ENCODE results near the gene MANBA.

Gene MANBA

DNA sequence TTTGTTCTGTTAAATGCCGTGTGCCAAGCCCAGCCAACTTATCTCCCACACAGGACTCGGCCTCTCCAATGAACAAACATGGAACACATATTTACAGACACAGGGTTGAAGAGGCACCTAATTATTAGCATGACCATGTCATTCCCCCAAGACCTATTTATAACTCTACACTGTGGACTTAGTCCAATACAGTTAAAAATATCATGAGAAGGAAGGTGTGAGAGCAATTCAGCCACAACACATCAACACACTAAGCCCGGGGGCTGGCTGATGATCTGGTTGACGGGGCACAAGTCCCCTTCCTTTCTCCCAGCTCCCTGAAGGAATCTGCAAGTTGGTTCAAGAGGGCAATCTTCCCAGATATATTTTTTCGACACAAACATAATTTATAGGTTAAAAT is 28.1 kb downstream of the MANBA start:
- TF ChIP-seq SIN3A (IDR thresholded peaks at IDR 0.05; ENCODE audit: borderline replicate concordance, insufficient read depth, low read length) (no peak), FOXP2 (optimal IDR thresholded peaks at IDR 0.05; ENCODE audit: borderline replicate concordance, extremely low read depth, extremely low read length, insufficient read depth) (no peak), POLR2AphosphoS5 (IDR thresholded peaks at IDR 0.05; ENCODE audit: low read depth, low read length) (no peak), TAF1 (IDR thresholded peaks at IDR 0.05; ENCODE audit: borderline replicate concordance, insufficient read depth, low read length) (no peak)

DNA sequence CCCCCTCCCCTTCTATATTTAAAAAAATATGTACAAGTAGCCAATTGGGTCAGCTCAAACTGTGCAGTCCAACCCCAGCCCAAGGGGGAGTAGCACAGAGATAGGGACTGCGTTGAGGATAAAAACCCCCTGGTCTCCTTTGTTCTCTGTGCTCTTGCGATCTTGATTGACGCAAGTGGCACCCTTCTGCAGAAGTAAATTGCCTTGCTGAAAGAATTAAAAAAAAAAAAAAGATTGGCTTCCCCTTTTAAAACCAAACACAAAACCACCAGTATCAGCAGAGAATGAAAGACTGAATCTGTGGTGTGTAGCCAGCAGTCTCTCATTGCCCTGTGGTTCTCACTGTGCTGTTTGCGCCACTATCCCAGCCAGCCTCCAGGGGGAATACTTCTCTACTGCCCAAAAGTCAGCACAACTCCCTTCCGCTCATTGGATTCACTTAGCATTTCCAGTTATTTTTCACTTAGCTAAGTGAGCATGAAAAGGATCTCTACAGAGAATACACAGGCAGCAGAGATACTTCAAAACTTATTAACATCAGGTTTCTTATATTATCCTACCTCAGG is 29.7 kb downstream of the MANBA start:
- TF ChIP-seq SIN3A (IDR thresholded peaks at IDR 0.05; ENCODE audit: borderline replicate concordance, insufficient read depth, low read length) (no peak), FOXP2 (optimal IDR thresholded peaks at IDR 0.05; ENCODE audit: borderline replicate concordance, extremely low read depth, extremely low read length, insufficient read depth) (no peak)
- TF ChIP-seq, protein P1, sequence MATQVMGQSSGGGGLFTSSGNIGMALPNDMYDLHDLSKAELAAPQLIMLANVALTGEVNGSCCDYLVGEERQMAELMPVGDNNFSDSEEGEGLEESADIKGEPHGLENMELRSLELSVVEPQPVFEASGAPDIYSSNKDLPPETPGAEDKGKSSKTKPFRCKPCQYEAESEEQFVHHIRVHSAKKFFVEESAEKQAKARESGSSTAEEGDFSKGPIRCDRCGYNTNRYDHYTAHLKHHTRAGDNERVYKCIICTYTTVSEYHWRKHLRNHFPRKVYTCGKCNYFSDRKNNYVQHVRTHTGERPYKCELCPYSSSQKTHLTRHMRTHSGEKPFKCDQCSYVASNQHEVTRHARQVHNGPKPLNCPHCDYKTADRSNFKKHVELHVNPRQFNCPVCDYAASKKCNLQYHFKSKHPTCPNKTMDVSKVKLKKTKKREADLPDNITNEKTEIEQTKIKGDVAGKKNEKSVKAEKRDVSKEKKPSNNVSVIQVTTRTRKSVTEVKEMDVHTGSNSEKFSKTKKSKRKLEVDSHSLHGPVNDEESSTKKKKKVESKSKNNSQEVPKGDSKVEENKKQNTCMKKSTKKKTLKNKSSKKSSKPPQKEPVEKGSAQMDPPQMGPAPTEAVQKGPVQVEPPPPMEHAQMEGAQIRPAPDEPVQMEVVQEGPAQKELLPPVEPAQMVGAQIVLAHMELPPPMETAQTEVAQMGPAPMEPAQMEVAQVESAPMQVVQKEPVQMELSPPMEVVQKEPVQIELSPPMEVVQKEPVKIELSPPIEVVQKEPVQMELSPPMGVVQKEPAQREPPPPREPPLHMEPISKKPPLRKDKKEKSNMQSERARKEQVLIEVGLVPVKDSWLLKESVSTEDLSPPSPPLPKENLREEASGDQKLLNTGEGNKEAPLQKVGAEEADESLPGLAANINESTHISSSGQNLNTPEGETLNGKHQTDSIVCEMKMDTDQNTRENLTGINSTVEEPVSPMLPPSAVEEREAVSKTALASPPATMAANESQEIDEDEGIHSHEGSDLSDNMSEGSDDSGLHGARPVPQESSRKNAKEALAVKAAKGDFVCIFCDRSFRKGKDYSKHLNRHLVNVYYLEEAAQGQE (IDR thresholded peaks at IDR 0.05; ENCODE audit: insufficient read depth in 1 of 2, low read depth in 2 of 2, low read length in 2 of 2), result no peak

DNA sequence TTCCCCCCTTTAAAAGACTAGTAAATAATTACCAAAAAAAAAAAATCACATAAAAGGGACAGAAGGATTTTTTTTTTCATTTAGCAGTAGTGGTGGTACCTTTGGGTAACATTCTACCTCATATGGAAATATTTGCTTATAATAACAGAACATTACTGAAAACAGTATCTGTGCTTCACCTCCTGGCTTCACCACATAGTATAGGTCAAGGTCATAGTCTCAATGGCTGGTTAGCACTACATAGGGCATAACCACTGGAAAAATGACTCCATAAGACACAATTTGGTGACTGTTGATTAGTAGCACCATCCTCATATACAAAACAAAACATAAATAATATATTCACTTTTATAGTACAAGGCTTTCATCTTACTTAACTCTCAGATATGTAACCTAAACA is 34.7 kb downstream of the MANBA start:
- no peak for TF ChIP-seq TAF1 (IDR thresholded peaks at IDR 0.05; ENCODE audit: borderline replicate concordance, insufficient read depth, low read length)
- no peak for TF ChIP-seq FOXP2 (optimal IDR thresholded peaks at IDR 0.05; ENCODE audit: borderline replicate concordance, extremely low read depth, extremely low read length, insufficient read depth)
- no peak for TF ChIP-seq SIN3A (IDR thresholded peaks at IDR 0.05; ENCODE audit: borderline replicate concordance, insufficient read depth, low read length)
- no peak for TF ChIP-seq POLR2AphosphoS5 (IDR thresholded peaks at IDR 0.05; ENCODE audit: low read depth, low read length)
- TF ChIP-seq, protein P1 (IDR thresholded peaks at IDR 0.05; ENCODE audit: insufficient read depth in 1 of 2, low read depth in 2 of 2, low read length in 2 of 2), result no peak

DNA sequence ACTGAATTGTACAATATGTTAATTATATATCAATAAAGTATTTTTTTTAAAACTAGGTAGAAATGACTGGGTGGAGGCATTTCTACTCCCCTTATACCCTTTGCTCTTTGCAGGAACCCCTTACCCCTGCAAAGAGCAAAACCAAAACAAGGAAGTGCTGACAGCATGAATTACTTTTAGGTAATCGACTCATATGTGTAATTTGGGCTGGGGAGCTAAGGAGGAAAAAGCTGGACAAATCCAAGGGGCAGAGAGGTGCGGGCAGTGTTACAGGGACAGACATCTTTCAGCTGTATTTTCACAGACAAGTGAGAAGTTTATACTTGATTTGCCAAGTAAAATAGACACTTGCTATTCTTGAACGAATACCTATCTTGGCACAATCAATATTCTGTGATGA is 35.5 kb downstream of the MANBA start:
- no peak for TF ChIP-seq SIN3A (IDR thresholded peaks at IDR 0.05; ENCODE audit: borderline replicate concordance, insufficient read depth, low read length)
- TF ChIP-seq FOXP2 (optimal IDR thresholded peaks at IDR 0.05; ENCODE audit: borderline replicate concordance, extremely low read depth, extremely low read length, insufficient read depth), result no peak
- TF ChIP-seq, protein P1 (IDR thresholded peaks at IDR 0.05; ENCODE audit: insufficient read depth in 1 of 2, low read depth in 2 of 2, low read length in 2 of 2), result no peak
- TF ChIP-seq TAF1 (IDR thresholded peaks at IDR 0.05; ENCODE audit: borderline replicate concordance, insufficient read depth, low read length), result no peak
- TF ChIP-seq POLR2AphosphoS5 (IDR thresholded peaks at IDR 0.05; ENCODE audit: low read depth, low read length), result no peak

DNA sequence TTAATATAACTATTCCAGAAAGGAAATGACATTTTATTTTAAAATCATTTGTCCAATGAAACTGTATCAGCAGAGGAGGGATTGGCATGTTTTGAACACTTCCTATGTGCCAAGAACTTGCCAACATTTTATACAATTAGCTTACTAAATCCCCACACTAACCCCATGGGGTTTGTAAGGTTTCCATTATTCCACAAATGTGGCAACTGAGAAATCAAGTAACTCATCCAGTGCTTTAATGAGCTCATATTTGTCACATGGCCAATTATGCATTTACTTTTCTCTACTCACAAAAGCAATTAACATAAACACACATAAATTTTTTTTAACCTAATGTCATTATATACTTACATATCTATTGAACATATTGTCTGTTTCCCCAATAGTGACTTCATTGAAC is 37.3 kb downstream of the MANBA start:
- TF ChIP-seq POLR2AphosphoS5 (IDR thresholded peaks at IDR 0.05; ENCODE audit: low read depth, low read length) (no peak), FOXP2 (optimal IDR thresholded peaks at IDR 0.05; ENCODE audit: borderline replicate concordance, extremely low read depth, extremely low read length, insufficient read depth) (no peak), TAF1 (IDR thresholded peaks at IDR 0.05; ENCODE audit: borderline replicate concordance, insufficient read depth, low read length) (no peak), SIN3A (IDR thresholded peaks at IDR 0.05; ENCODE audit: borderline replicate concordance, insufficient read depth, low read length) (no peak)
- TF ChIP-seq, protein P1 (IDR thresholded peaks at IDR 0.05; ENCODE audit: insufficient read depth in 1 of 2, low read depth in 2 of 2, low read length in 2 of 2), result no peak

Measured in PFSK-1 (cell line).